SK-N-SH (cell line): ENCODE data around the gene C11orf58. TPM values are rescaled to one million over a fixed set of nuclear protein-coding genes. Genes with fewer than 3 reads are reported as not detected.

Experiments
- CTCF ChIA-PET: fragments of 300-600, 350-600 bp; formaldehyde crosslinking; extraction: SDS; loops from one replicate; lab custom pipeline; 2021; lab: Yijun Ruan, JAX
- POLR2A ChIA-PET: fragments of 350-600 bp; sonication (Branson Sonifier 250); formaldehyde crosslinking; extraction: SDS; loops from one replicate; lab custom pipeline; 2020; ENCODE audit warnings: antibody characterized with exemption, inconsistent platforms; lab: Yijun Ruan, JAX
- DNase-seq: peaks from one replicate; pipeline ENCODE4 v3.0.0; 2012
- H2AFZ ChIP-seq: fragments of 200-600 bp; sonication (generic); 2 replicates; pipeline ENCODE4 v1.8.1; 2016; ENCODE audit warnings: antibody characterized with exemption, mild to moderate bottlenecking, low read depth
- H3F3A ChIP-seq: fragments of 200-600 bp; sonication (generic); replicated peaks from 2 replicates; pipeline ENCODE3; 2016; ENCODE audit warnings: antibody characterized with exemption, mild to moderate bottlenecking; ENCODE audit not compliant: insufficient read depth
- H3K27ac ChIP-seq, 2 experiments: fragments of 200-500 bp in 1 of 2; fragments of 200-600 bp in 1 of 2; sonication (Bioruptor generic) in 1 of 2; sonication (generic), shearing (Covaris generic) in 1 of 2; 2 replicates each; pipeline versions ENCODE4 v1.5.1 to v1.6.1; 2014 to 2016; ENCODE audit warnings: low read depth in 2 of 2, inconsistent platforms in 1 of 2, low read length in 1 of 2, mild to moderate bottlenecking in 1 of 2, mixed read lengths in 1 of 2
- H3K27me3 ChIP-seq: fragments of 200-600 bp; sonication (generic), shearing (Covaris generic); 2 replicates; pipeline ENCODE4 v1.6.1; 2016; ENCODE audit warnings: mixed run types; ENCODE audit not compliant: insufficient read depth
- H3K36me3 ChIP-seq, 2 experiments: fragments of 200-500 bp in 1 of 2; fragments of 200-600 bp in 1 of 2; sonication (Bioruptor generic) in 1 of 2; sonication (generic) in 1 of 2; replicated peaks in 1 of 2; 2 replicates each; pipeline versions ENCODE3 to v1.5.1; 2014 to 2016; ENCODE audit warnings: low read length in 1 of 2, mild to moderate bottlenecking in 1 of 2; ENCODE audit not compliant: insufficient read depth in 2 of 2, control insufficient read depth in 1 of 2
- H3K4me1 ChIP-seq, 2 experiments: fragments of 200-500 bp in 1 of 2; fragments of 200-600 bp in 1 of 2; sonication (Bioruptor generic) in 1 of 2; sonication (generic), shearing (Covaris generic) in 1 of 2; 2 replicates each; pipeline versions ENCODE4 v1.5.1 to v1.6.1; 2014 to 2016; ENCODE audit warnings: low read depth in 1 of 2, low read length in 1 of 2, mixed run types in 1 of 2; ENCODE audit not compliant: insufficient read depth in 2 of 2, control insufficient read depth in 1 of 2
- H3K4me2 ChIP-seq: fragments of 200-600 bp; sonication (generic), shearing (Covaris generic); 2 replicates; pipeline ENCODE4 v1.6.1; 2017; ENCODE audit warnings: mixed run types
- H3K4me3 ChIP-seq, 2 experiments: fragments of 200-500 bp in 1 of 2; fragments of 200-600 bp in 1 of 2; sonication (Bioruptor generic) in 1 of 2; sonication (generic), shearing (Covaris generic) in 1 of 2; 2 replicates each; pipeline versions ENCODE4 v1.5.1 to v1.8.1; 2014 to 2016; ENCODE audit warnings: low read depth in 2 of 2, inconsistent platforms in 1 of 2, low read length in 1 of 2, mild to moderate bottlenecking in 1 of 2, mixed read lengths in 1 of 2, moderate library complexity in 1 of 2
- H3K79me2 ChIP-seq: fragments of 200-600 bp; sonication (generic); 2 replicates; pipeline ENCODE4 v1.8.1; 2017; ENCODE audit warnings: mild to moderate bottlenecking; ENCODE audit not compliant: insufficient read depth
- H3K9ac ChIP-seq: fragments of 200-600 bp; sonication (generic); 2 replicates; pipeline ENCODE4 v1.6.1; 2017; ENCODE audit warnings: mixed run types
- H3K9me2 ChIP-seq: fragments of 200-600 bp; sonication (generic); 2 replicates; pipeline ENCODE4 v1.6.1; 2017; ENCODE audit warnings: mixed run types
- H3K9me3 ChIP-seq: fragments of 200-600 bp; sonication (generic); 2 replicates; pipeline ENCODE4 v1.6.1; 2017; ENCODE audit warnings: mixed run types, mild to moderate bottlenecking, moderate library complexity
- H4K20me1 ChIP-seq: fragments of 200-600 bp; sonication (generic); 2 replicates; pipeline ENCODE4 v1.6.1; 2017; ENCODE audit warnings: mild to moderate bottlenecking, mixed run types; ENCODE audit not compliant: insufficient read depth
- CHD2 ChIP-seq: fragments of 150-350 bp; IDR thresholded peaks from 2 replicates; pipeline ENCODE4 v1.6.1; 2018; ENCODE audit warnings: low read length; ENCODE audit not compliant: partially characterized antibody
- ELF1 ChIP-seq: IDR thresholded peaks from 2 replicates; pipeline ENCODE4 v1.4.0; 2012
- EZH2phosphoT487 ChIP-seq: fragments of 200-600 bp; sonication (generic); IDR thresholded peaks from 2 replicates; pipeline ENCODE4 v1.6.1; 2017; ENCODE audit warnings: low read depth, mixed run types, mild to moderate bottlenecking, antibody characterized with exemption, moderate library complexity, borderline replicate concordance
- FOSL2 ChIP-seq: IDR thresholded peaks from 2 replicates; pipeline ENCODE4 v1.4.0; 2012; ENCODE audit warnings: low read depth, mild to moderate bottlenecking, moderate library complexity, borderline replicate concordance
- FOXM1 ChIP-seq: IDR thresholded peaks from 2 replicates; pipeline ENCODE4 v1.4.0; 2012; ENCODE audit warnings: low read depth, mild to moderate bottlenecking
- GABPA ChIP-seq: IDR thresholded peaks from 2 replicates; pipeline ENCODE4 v1.4.0; 2012; ENCODE audit warnings: low read depth, mild to moderate bottlenecking
- GATA2 ChIP-seq: sonication (generic); formaldehyde crosslinking; IDR thresholded peaks from 2 replicates; pipeline ENCODE4 v1.5.0; 2020; ENCODE audit warnings: mild to moderate bottlenecking, missing genetic modification reagents
- JUND ChIP-seq: IDR thresholded peaks from 2 replicates; pipeline ENCODE4 v1.4.0; 2012
- MXI1 ChIP-seq: IDR thresholded peaks from 2 replicates; pipeline ENCODE4 v1.6.1; 2012; ENCODE audit warnings: mild to moderate bottlenecking, low read depth, low read length, improper control_type of control experiment
- POLR2AphosphoS5 ChIP-seq: IDR thresholded peaks from 2 replicates; pipeline ENCODE4 v1.6.1; 2012; ENCODE audit warnings: low read depth, low read length
- RCOR1 ChIP-seq: fragments of 150-350 bp; IDR thresholded peaks from 2 replicates; pipeline ENCODE4 v1.6.1; 2017; ENCODE audit warnings: antibody characterized with exemption, low read length
- SIN3A ChIP-seq: IDR thresholded peaks from 2 replicates; pipeline ENCODE4 v1.6.1; 2012; ENCODE audit warnings: low read depth, mild to moderate bottlenecking, low read length, moderate library complexity, borderline replicate concordance
- SMC3 ChIP-seq: IDR thresholded peaks from 2 replicates; pipeline ENCODE4 v1.6.1; 2012; ENCODE audit warnings: low read depth, low read length, improper control_type of control experiment
- TAF1 ChIP-seq: IDR thresholded peaks from 2 replicates; pipeline ENCODE4 v1.6.1; 2012; ENCODE audit warnings: low read depth, mild to moderate bottlenecking, low read length, moderate library complexity, borderline replicate concordance
- TCF12 ChIP-seq: IDR thresholded peaks from 2 replicates; pipeline ENCODE4 v1.4.0; 2012
- TEAD4 ChIP-seq: IDR thresholded peaks from 2 replicates; pipeline ENCODE4 v1.4.0; 2012; ENCODE audit warnings: mild to moderate bottlenecking, borderline replicate concordance; ENCODE audit not compliant: insufficient read depth
- WGBS: methylation state at CpG from one replicate; pipeline ENCODE4 v1.1.6; 2017; ENCODE audit warnings: low lambda C conversion rate; 5-methylcytosine and 5-hydroxymethylcytosine counted together
- polyA plus RNA-seq, 3 experiments: library from polyadenylated mRNA; depleted of rRNA; stranded (reverse); fragments of >200 nt; gene quantifications; 2 replicates each; pipeline ENCODE4 v1.2.3, GENCODE V29; 2012
- TF ChIP-seq, protein P1 (sequence below): IDR thresholded peaks from 2 replicates; pipeline ENCODE4; 2012
- TF ChIP-seq, protein P2 (sequence below): fragments of 150-350 bp; IDR thresholded peaks from 2 replicates; pipeline ENCODE4 v1.6.1; 2017; ENCODE audit warnings: antibody characterized with exemption, low read length, low read depth, borderline replicate concordance
- TF ChIP-seq, protein P3 (sequence below): IDR thresholded peaks from 2 replicates; pipeline ENCODE4 v1.4.0; 2012; ENCODE audit warnings: low read depth, borderline replicate concordance

Gene C11orf58
- polyA plus RNA-seq, 1 of the 3 experiments (the other 2 are of a cell fraction), result 150 TPM

DNA sequence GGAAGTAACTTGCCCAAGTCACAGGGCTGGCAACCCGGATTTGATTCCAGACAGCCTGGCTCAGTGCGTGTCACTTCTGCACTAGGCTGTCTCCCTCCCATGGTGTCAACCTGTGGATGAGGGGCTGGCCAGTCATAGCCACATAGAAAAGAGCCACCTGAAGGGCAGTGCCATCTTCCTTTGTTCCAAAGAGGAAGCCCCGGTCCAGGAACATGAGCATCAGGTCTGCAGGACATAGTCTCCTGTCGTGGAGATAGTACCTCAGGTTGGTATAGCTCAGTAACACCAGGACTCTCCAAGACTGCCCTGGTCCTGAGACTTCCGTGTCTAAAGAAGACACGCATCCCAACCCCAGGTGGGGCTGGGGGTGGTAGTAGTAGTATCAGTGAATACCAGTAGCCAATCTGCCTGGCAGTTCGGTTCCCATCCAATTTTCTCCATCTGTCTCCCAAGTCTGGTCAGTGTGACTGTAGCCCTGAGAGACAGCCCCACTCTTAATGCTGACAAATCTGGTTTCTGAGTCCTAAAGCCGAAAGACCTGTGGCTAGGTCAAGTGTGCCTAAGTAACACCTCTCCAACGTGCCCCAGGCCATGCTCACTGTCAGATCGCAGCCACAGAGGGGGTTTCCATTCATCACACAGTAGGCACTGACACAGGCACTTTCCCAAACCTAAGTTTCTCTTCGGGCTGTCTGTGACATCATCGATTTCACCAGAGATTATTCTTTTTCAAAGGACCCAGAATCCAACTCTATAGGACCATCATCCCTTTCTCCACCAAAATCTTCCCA lies 33.1 kb downstream of the C11orf58 start:
- H3K27me3 ChIP-seq, result no peaks in the 10 kb centered on the region
- no peaks in the 10 kb centered on the region for H4K20me1 ChIP-seq
- H3K9me3 ChIP-seq, result no peaks in the 10 kb centered on the region
- no peak overlapping the region for H3K4me2 ChIP-seq
- H3K27ac ChIP-seq, result no peak overlapping the region
- no peak overlapping the region for H3K4me3 ChIP-seq
- ChIA-PET POLR2A (no interaction called here), CTCF (interaction anchor here (1.7 to 6.2 kb wide), 2 partner anchors 14 to 15 kb away, joined by 7 to 46 read pairs; no protein-coding TSS in a partner anchor)
- H3F3A ChIP-seq, result no peaks in the 10 kb centered on the region
- WGBS, result 48% methylated on average over 7 of the region's 12 CpGs
- H3K79me2 ChIP-seq, result no peaks in the 10 kb centered on the region
- DNase-seq, result peak; percentile 1
- no peaks in the 10 kb centered on the region for H3K36me3 ChIP-seq
- no peaks in the 10 kb centered on the region for H3K9me2 ChIP-seq
- H3K9ac ChIP-seq, result no peak overlapping the region
- no peak overlapping the region for H2AFZ ChIP-seq
- peaks cover 0 to 8% of the 10 kb centered on the region in 2 experiments; a peak in 1 of 4 replicates for H3K4me1 ChIP-seq
- TF ChIP-seq ELF1 (no peak), EZH2phosphoT487 (no peak), MXI1 (no peak)
- TF ChIP-seq, protein P1, sequence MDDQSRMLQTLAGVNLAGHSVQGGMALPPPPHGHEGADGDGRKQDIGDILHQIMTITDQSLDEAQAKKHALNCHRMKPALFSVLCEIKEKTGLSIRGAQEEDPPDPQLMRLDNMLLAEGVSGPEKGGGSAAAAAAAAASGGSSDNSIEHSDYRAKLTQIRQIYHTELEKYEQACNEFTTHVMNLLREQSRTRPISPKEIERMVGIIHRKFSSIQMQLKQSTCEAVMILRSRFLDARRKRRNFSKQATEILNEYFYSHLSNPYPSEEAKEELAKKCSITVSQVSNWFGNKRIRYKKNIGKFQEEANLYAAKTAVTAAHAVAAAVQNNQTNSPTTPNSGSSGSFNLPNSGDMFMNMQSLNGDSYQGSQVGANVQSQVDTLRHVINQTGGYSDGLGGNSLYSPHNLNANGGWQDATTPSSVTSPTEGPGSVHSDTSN, result no peak

DNA sequence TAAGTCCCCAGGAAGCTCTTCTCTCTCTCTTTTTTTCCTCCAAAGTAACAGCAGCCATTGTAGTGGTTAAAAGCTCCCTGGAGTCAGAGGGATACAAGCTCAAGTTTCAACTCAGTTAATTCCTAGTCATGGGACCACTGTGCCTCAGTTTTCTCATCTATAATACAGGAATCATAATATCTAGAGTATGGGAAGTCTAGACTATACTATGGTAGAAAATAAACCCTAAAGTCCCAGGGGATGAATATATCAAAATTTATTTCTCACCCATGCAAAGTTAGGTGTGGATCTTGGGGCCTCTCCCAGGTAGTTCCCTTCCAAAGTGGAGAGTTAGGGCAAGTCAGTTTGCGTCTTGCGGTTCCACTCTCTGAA lies 33.7 kb downstream of the C11orf58 start:
- Histone ChIP-seq H3K9ac (no peak overlapping the region), H3K9me2 (no peaks in the 10 kb centered on the region), H2AFZ (no peak overlapping the region), H4K20me1 (no peaks in the 10 kb centered on the region), H3K4me2 (no peak overlapping the region), H3F3A (no peaks in the 10 kb centered on the region), H3K4me3 (no peak overlapping the region), H3K79me2 (no peaks in the 10 kb centered on the region), H3K4me1 (peaks cover 0 to 8% of the 10 kb centered on the region in 2 experiments; a peak in 1 of 4 replicates), H3K27me3 (no peaks in the 10 kb centered on the region), H3K27ac (no peak overlapping the region), H3K9me3 (no peaks in the 10 kb centered on the region), H3K36me3 (no peaks in the 10 kb centered on the region)
- peak; percentile 1 for DNase-seq
- TF ChIP-seq, protein P1, result no peak
- TF ChIP-seq MXI1 (no peak), RCOR1 (no peak), TCF12 (no peak), FOXM1 (no peak), SIN3A (no peak), SMC3 (no peak), JUND (no peak), GABPA (no peak), FOSL2 (no peak), POLR2AphosphoS5 (no peak), GATA2 (CRISPR knock-in tag) (no peak), TEAD4 (no peak), CHD2 (no peak), TAF1 (no peak)
- TF ChIP-seq, protein P2, sequence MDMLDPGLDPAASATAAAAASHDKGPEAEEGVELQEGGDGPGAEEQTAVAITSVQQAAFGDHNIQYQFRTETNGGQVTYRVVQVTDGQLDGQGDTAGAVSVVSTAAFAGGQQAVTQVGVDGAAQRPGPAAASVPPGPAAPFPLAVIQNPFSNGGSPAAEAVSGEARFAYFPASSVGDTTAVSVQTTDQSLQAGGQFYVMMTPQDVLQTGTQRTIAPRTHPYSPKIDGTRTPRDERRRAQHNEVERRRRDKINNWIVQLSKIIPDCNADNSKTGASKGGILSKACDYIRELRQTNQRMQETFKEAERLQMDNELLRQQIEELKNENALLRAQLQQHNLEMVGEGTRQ, result no peak
- TF ChIP-seq, protein P3, sequence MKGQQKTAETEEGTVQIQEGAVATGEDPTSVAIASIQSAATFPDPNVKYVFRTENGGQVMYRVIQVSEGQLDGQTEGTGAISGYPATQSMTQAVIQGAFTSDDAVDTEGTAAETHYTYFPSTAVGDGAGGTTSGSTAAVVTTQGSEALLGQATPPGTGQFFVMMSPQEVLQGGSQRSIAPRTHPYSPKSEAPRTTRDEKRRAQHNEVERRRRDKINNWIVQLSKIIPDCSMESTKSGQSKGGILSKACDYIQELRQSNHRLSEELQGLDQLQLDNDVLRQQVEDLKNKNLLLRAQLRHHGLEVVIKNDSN, result no peak
- CTCF ChIA-PET, result interaction anchor here (1.7 kb wide), 1 partner anchor 13 kb away, joined by 7 read pairs; no protein-coding TSS in a partner anchor
- POLR2A ChIA-PET, result no interaction called here
- 81% methylated on average over 2 of the region's 2 CpGs for WGBS
